Mesenteric fat pad (tissue), 1 donor: ENCODE measurements around the gene BBS10. TPM values are rescaled to one million over a fixed set of nuclear protein-coding genes. Genes with fewer than 3 reads are reported as not detected.
"Not testable (repeated sequence)": the region's sequence is repeated elsewhere in the genome, so short reads cannot be mapped to it uniquely, and the experiment has no call there.

Source experiments
- DNase-seq: peaks from one replicate; pipeline ENCODE4 v3.0.0-alpha.2; 2020; ENCODE audit warnings: low spot score
- total RNA-seq: library from RNA; stranded (reverse); fragmentation: NEBNext Ultra II Directional; extraction: Animal tissue kit (Norgen Biotek cat#: 25700); gene quantifications from one replicate; pipeline ENCODE4 v1.2.1, GENCODE V29; 2021
- donor health status: DM: yes; HTN: yes; CAD: no.

Gene BBS10
- total RNA-seq, 1 donor from 2014 or later = 14.9 TPM

GRCh38 chr12:76332606-76333005 is 15.6 kb downstream of the BBS10 start:
- DNase-seq = no peak

GRCh38 chr12:76329606-76330005 is 18.6 kb downstream of the BBS10 start:
- DNase-seq = no peak

GRCh38 chr12:76329159-76329558 is 19.1 kb downstream of the BBS10 start:
- no peak for DNase-seq

GRCh38 chr12:76319595-76320319 is 28.5 kb downstream of the BBS10 start:
- DNase-seq = not testable (repeated sequence)

GRCh38 chr12:76318773-76319594 is 29.2 kb downstream of the BBS10 start:
- DNase-seq = no peak

GRCh38 chr12:76317976-76318375 is 30.2 kb downstream of the BBS10 start:
- DNase-seq = no peak

- DNase-seq = no peak
Measured at GRCh38 chr12:76316468-76316867, 31.7 kb downstream of the BBS10 start.

- DNase-seq = no peak
Measured at GRCh38 chr12:76313299-76313698, 34.9 kb downstream of the BBS10 start.

- no peak for DNase-seq
Measured at GRCh38 chr12:76312315-76312714, 35.9 kb downstream of the BBS10 start.

- no peak for DNase-seq
Measured at GRCh38 chr12:76311796-76312195, 36.4 kb downstream of the BBS10 start.

- DNase-seq = no peak
Measured at GRCh38 chr12:76310110-76310509, 38.1 kb downstream of the BBS10 start.

- DNase-seq = no peak
Measured at GRCh38 chr12:76308866-76309265, 39.3 kb downstream of the BBS10 start.

GRCh38 chr12:76307083-76307482 is 41.1 kb downstream of the BBS10 start:
- no peak for DNase-seq

- DNase-seq = no peak
Measured at GRCh38 chr12:76303989-76304460, 44.2 kb downstream of the BBS10 start.

- no peak for DNase-seq
Measured at GRCh38 chr12:76303365-76303764, 44.9 kb downstream of the BBS10 start.

GRCh38 chr12:76300297-76300665 is 47.9 kb downstream of the BBS10 start:
- no peak for DNase-seq

- no peak for DNase-seq
Measured at GRCh38 chr12:76299536-76300296, 48.5 kb downstream of the BBS10 start.
